ENCODE measurements around the gene MAP7.
A peak's percentile ranks its signal among the peaks of the same experiment; 100 is the strongest.

The MAP7 gene

GRCh38 chr6:136548582-136549299, 1.5 kb downstream of the MAP7 start:
- H2AFZ ChIP-seq (ENCODE audit: low read depth, low read length) = no peak overlapping the region
- H3K9ac ChIP-seq (ENCODE audit: low read length) = no peak overlapping the region
- no peak overlapping the region for H3K27ac ChIP-seq (ENCODE audit: low read length)
- no peaks in the 10 kb centered on the region for H3K79me2 ChIP-seq (ENCODE audit: low read length)
- H3K4me3 ChIP-seq (ENCODE audit: low read length) = no peak overlapping the region
- H3K36me3 ChIP-seq (replicated peaks; ENCODE audit: low read depth, low read length) = no peaks in the 10 kb centered on the region
- no peaks in the 10 kb centered on the region for H4K20me1 ChIP-seq (ENCODE audit: insufficient read depth, low read length)
- H3K27me3 ChIP-seq (ENCODE audit: low read depth, low read length) = no peaks in the 10 kb centered on the region
- TF ChIP-seq CTCF (IDR thresholded peaks at IDR 0.05; ENCODE audit: low read depth, low read length) (no peak), EZH2phosphoT487 (IDR thresholded peaks at IDR 0.05; ENCODE audit: low read depth) (no peak)
- no peaks in the 10 kb centered on the region for H3K9me3 ChIP-seq (ENCODE audit: insufficient read depth, low read length)
- no peak overlapping the region for H3K4me2 ChIP-seq (ENCODE audit: low read length)
- no peaks in the 10 kb centered on the region for H3K4me1 ChIP-seq (ENCODE audit: low read length)

GRCh38 chr6:136547871-136548270, 2.4 kb downstream of the MAP7 start:
- Histone ChIP-seq H3K4me1 (ENCODE audit: low read length) (no peaks in the 10 kb centered on the region), H3K4me2 (ENCODE audit: low read length) (no peak overlapping the region), H3K79me2 (ENCODE audit: low read length) (no peaks in the 10 kb centered on the region), H3K9me3 (ENCODE audit: insufficient read depth, low read length) (no peaks in the 10 kb centered on the region), H3K36me3 (replicated peaks; ENCODE audit: low read depth, low read length) (no peaks in the 10 kb centered on the region), H4K20me1 (ENCODE audit: insufficient read depth, low read length) (no peaks in the 10 kb centered on the region), H3K4me3 (ENCODE audit: low read length) (no peak overlapping the region), H3K9ac (ENCODE audit: low read length) (no peak overlapping the region), H3K27ac (ENCODE audit: low read length) (no peak overlapping the region), H2AFZ (ENCODE audit: low read depth, low read length) (no peak overlapping the region), H3K27me3 (ENCODE audit: low read depth, low read length) (no peaks in the 10 kb centered on the region)
- TF ChIP-seq CTCF (IDR thresholded peaks at IDR 0.05; ENCODE audit: low read depth, low read length) = no peak
- no peak for TF ChIP-seq EZH2phosphoT487 (IDR thresholded peaks at IDR 0.05; ENCODE audit: low read depth)

GRCh38 chr6:136547336-136547735, 2.9 kb downstream of the MAP7 start:
- Histone ChIP-seq H3K9me3 (ENCODE audit: insufficient read depth, low read length) (no peaks in the 10 kb centered on the region), H4K20me1 (ENCODE audit: insufficient read depth, low read length) (no peaks in the 10 kb centered on the region), H3K27ac (ENCODE audit: low read length) (no peak overlapping the region), H3K36me3 (replicated peaks; ENCODE audit: low read depth, low read length) (no peaks in the 10 kb centered on the region), H2AFZ (ENCODE audit: low read depth, low read length) (no peak overlapping the region), H3K27me3 (ENCODE audit: low read depth, low read length) (no peaks in the 10 kb centered on the region), H3K4me1 (ENCODE audit: low read length) (no peaks in the 10 kb centered on the region), H3K4me3 (ENCODE audit: low read length) (no peak overlapping the region), H3K79me2 (ENCODE audit: low read length) (no peaks in the 10 kb centered on the region), H3K9ac (ENCODE audit: low read length) (no peak overlapping the region), H3K4me2 (ENCODE audit: low read length) (peak overlapping the region; percentile 33)
- peak; percentile 55 for TF ChIP-seq CTCF (IDR thresholded peaks at IDR 0.05; ENCODE audit: low read depth, low read length)
- no peak for TF ChIP-seq EZH2phosphoT487 (IDR thresholded peaks at IDR 0.05; ENCODE audit: low read depth)

GRCh38 chr6:136546331-136546730, 3.9 kb downstream of the MAP7 start:
- Histone ChIP-seq H2AFZ (ENCODE audit: low read depth, low read length) (0 out of 2 replicates have a peak overlapping the region, but pooled peaks have one; percentile 33), H3K36me3 (replicated peaks; ENCODE audit: low read depth, low read length) (no peaks in the 10 kb centered on the region), H3K27me3 (ENCODE audit: low read depth, low read length) (no peaks in the 10 kb centered on the region), H3K9ac (ENCODE audit: low read length) (no peak overlapping the region), H3K9me3 (ENCODE audit: insufficient read depth, low read length) (no peaks in the 10 kb centered on the region), H3K27ac (ENCODE audit: low read length) (no peak overlapping the region), H3K79me2 (ENCODE audit: low read length) (no peaks in the 10 kb centered on the region), H3K4me3 (ENCODE audit: low read length) (no peak overlapping the region), H4K20me1 (ENCODE audit: insufficient read depth, low read length) (no peaks in the 10 kb centered on the region), H3K4me1 (ENCODE audit: low read length) (no peaks in the 10 kb centered on the region), H3K4me2 (ENCODE audit: low read length) (no peak overlapping the region)
- TF ChIP-seq EZH2phosphoT487 (IDR thresholded peaks at IDR 0.05; ENCODE audit: low read depth) (no peak), CTCF (IDR thresholded peaks at IDR 0.05; ENCODE audit: low read depth, low read length) (no peak)

All from OCI-LY3 (cell line).